GM18526 (cell line): ENCODE results near the gene IGSF5.

Source experiments
- POLR2A ChIP-seq: IDR thresholded peaks from 3 replicates; pipeline ENCODE4 v1.6.1; 2011; ENCODE audit not compliant: insufficient read length; ENCODE audit errors: extremely low read depth

The IGSF5 gene

GRCh38 chr21:39800311-39800710 lies 55.3 kb downstream of the IGSF5 start:
- TF ChIP-seq POLR2A = no peak

- no peak for TF ChIP-seq POLR2A
Observed at GRCh38 chr21:39802217-39802616, 57.2 kb downstream of the IGSF5 start.

DNA sequence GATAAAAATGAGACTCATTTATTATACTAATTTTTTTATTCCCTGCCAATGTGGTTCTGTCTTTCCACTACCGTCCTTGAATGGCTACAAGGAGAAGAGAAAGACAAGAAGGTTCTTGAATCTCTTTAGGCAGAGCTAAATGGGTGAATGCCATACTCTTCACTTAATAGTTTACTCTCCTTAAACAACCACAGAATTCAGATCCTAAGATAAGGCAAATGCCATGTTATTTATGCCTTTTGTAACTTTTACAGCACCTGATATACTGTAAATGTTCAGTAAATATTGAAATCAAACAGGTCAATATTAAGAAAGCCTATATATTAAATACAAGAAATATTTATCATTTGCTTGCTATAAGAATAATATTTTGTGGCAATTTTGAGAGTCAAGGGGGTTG lies 58.4 kb downstream of the IGSF5 start:
- no peak for TF ChIP-seq POLR2A

DNA sequence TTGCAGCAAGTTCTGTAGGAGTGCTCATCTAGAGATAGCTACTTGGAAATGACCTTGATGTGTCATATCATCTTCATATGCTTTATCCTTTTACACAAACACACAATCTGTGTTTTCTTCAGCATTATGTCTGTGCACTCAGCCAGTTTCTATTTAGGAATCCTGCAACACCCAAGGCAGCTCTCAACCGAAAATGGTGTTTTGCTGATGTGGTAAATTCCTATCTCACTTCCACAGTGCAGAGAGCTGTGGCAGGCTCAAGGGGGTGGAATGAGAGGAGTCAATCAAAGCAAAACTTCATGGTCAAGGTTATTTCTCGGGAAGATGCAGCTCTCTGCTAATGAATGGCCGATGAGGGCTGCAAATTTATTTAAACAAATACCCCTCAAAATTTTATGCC lies 59.3 kb downstream of the IGSF5 start:
- no peak for TF ChIP-seq POLR2A

DNA sequence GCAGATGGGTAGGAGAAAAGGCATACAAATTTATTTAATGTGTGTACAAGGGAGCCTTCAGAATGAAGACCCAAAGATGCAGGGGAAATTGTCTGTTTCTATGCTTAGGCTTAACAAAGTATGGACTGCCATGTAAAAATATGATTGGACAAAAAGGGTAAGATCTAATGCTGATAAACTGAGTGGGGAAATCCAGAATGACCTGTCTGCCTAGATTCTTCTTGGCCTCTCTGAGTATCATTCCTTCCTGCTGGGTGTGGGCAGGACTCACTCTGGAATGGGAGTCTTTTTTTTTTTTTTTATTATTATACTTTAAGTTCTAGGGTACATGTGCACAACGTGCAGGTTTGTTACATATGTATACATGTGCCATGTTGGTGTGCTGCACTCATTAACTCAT lies 61.0 kb downstream of the IGSF5 start:
- no peak for TF ChIP-seq POLR2A

- TF ChIP-seq POLR2A = no peak
Observed at GRCh38 chr21:39807738-39808137, 62.8 kb downstream of the IGSF5 start.

- no peak for TF ChIP-seq POLR2A
Observed at GRCh38 chr21:39809936-39810335, 65.0 kb downstream of the IGSF5 start.

DNA sequence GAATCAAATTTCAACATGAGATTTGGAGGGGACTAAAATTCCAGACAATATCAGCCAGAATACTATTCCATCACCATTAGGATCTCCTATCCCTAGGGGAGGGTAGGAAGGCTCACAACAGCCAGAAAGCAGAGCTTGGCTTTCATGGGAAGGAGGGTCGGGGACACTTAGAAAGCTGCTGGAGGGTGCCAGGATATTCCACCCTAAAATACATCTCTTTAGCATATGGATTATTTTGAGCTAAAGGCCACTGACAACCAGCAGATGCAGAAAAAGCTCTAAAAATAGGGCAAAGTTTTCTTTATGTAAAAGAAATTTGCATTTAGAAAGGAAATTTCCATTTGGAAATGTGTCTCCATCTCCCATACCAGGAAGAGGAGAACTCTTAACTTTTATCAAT lies 68.0 kb downstream of the IGSF5 start:
- no peak for TF ChIP-seq POLR2A

GRCh38 chr21:39818557-39818956 lies 73.6 kb downstream of the IGSF5 start:
- TF ChIP-seq POLR2A = no peak

DNA sequence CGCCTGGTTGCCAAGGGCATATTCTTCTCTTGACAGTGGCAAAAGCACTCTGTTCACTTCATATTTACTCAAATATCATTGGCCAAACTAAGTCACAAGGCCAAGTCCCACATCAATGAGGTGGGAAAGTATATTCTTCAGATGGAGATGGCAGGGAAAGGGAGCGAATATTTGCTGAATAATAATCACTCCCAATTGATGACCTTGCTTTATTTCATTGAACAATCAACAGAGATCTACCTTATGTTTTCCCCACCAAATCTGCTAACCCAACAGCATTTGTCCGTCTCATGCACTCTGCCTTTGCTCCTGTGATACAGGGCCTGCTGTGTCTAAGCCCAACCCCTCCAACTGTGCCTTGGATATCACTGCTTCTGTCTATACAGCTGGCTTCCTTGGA lies 77.1 kb downstream of the IGSF5 start:
- no peak for TF ChIP-seq POLR2A

- no peak for TF ChIP-seq POLR2A
Observed at GRCh38 chr21:39825250-39825649, 80.3 kb downstream of the IGSF5 start.

DNA sequence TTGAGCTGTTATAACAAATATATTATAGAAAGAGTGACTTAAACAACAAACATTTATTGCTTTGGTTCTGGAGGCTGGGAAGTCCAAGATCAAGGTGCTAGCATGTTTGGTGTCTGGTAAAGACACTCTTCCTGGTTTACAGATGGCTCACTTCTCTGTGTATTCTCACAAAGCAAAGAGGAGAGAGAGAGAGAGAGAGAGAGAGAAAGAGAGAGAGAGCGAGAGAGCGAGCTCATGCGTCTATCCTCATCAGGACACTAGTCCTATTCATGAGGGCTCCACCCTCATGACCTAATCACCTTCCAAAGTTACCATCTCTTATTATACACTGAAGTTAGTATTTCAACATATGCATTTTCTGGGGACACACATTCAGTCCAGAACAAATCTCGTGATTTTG lies 89.6 kb downstream of the IGSF5 start:
- no peak for TF ChIP-seq POLR2A

DNA sequence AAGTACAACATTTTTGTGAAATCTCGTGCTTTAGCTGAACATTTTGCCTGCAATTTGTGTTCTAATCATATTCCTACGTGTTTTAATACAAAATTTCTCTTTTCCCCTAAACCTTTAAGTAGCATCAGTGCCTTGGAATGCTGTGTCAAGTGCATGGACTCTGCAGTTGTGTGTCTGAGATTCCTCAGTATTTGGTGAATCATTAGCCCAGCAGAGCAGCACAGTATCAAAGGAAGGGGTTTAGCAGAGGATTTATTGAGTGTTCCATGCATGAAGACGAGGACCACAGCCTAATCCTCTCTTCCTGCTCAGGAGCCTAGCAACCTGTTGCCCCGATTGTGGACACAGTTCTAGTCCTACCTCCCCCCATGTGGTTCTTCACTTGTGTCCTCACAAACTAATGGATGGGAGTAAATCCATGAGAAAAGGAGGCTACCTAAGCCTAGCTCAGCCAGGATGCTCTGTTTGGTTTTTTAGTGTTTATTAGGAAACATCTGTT lies 92.9 kb downstream of the IGSF5 start:
- TF ChIP-seq POLR2A = no peak

DNA sequence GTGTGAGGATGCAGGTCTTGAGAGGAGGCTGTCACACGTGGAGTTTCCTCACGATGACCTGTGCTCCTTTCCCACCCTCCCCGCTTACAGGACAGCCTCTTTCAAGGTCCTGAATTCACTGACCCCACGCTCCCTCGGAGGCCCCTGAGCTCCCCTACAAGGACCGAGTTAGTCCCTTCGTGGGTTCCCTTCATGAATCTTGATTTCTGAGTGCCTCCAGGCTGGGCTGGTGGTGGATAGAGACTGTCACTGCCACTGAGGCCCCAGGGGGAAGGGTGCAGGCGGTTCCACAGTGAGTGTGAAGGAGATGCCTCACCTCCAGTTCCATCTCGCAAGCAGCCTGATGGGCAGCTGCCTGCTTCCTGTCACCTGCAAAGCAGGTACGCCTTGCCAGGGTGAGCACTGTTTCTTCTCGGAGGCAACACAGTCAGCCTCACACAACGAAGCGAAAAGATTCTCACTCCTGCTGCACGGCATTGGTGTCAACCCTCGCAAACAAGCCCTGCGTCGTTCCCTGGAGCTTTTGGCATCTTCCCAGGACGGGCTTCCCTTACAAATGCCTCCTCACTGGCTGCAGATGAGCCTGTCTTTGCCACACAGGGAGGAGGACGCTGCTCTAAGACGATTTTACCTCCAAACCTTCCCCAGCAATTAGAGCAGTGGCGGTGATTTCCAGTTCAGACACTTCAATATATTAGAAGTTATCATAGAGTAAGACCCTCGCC lies 95.6 kb downstream of the IGSF5 start:
- no peak for TF ChIP-seq POLR2A

DNA sequence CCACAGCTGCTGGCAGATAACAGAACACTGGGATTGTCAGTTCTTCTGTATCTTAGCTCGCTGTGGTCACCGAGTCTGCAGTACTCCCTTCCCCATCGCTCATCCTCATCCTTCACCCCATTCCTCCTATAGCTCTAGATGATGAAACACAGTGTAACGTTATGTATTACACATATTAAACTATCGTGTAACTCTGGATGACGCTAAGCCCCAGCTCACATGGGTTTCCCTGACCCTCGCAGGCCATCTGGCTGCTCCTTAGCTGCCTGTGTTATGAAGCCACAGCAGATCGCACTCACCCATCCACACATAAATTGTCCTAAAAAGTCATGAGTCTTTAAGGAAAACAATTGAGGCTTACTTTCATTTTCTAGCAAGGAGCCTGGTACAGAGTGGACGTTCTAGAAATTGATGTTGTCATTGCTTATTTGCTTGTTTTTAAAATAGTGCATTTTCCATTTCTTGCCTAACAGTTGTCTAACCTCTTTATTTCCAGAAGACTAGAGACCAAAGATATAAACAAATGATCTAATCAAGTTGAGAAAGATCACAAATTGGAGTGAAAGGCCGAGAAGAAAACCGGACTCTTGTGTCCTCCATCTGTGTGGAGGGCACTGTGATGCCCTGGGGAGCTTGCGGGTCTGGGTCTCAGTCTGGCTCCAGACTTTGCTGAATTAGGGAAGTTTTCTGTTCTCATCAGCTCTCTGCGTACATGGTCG lies 97.9 kb downstream of the IGSF5 start:
- no peak for TF ChIP-seq POLR2A

DNA sequence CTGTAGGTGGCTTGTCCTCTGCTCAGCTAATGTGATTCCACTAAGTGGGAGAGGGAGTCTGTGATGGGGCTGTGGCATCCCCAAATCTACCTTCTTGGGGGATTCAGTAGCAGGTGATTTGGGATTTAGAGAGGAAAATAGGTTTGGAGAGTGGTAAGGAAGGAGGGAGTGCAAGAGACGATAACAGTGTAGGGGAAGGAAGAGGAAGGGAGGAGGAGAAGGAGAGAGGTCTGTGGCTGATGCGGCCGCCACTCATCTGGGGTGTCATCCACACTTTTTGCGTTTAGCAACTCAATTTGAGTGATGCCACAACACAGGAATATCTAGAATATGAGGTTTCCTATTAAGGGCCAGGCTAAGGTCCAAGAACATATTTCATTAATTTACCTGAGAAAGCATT lies 98.5 kb downstream of the IGSF5 start:
- no peak for TF ChIP-seq POLR2A

- TF ChIP-seq POLR2A = no peak
Observed at GRCh38 chr21:39843916-39844315, 98.9 kb downstream of the IGSF5 start.
